Left lobe of liver (tissue), 2 donors: ENCODE measurements around the gene MAP4K5. TPM values are rescaled to one million over a fixed set of nuclear protein-coding genes. Genes with fewer than 3 reads are reported as not detected.
"Not testable (repeated sequence)": the region's sequence is repeated elsewhere in the genome, so short reads cannot be mapped to it uniquely, and the experiment has no call there.

Experiments
- ATAC-seq: fragments of 200-7000 bp; cut with Tn5 transposase; one replicate; pipeline ENCODE4 v1.9.1; 2020; ENCODE audit warnings: mild to moderate bottlenecking, moderate library complexity
- DNase-seq: peaks from one replicate; pipeline ENCODE4 v3.0.0-alpha.2; 2020; ENCODE audit warnings: low spot score
- total RNA-seq: library from RNA; stranded (reverse); gene quantifications from one replicate; pipeline ENCODE4 v1.2.1, GENCODE V29; 2021
- donor health status: DM: no; HTN: no; CAD: no; lungs with moderate emphysema.
- donor health status: DM: no; HTN: yes; CAD: no.

Gene MAP4K5
- 10.0 TPM for total RNA-seq

- ATAC-seq (peak; percentile 99), DNase-seq (peak; percentile 92)
These were observed at the start of gene MAP4K5 for GRCh38 chr14:50532502-50533240. Gene MAP4K5, minus strand, starts transcription at chr14:50532569. Its CDS starts 520 bp downstream, at chr14:50532049.

GRCh38 chr14:50578433-50578832 is 46.1 kb upstream of the MAP4K5 start:
- ATAC-seq (no peak), DNase-seq (no peak)

- no peak for ATAC-seq
- DNase-seq = no peak
These were observed 45.6 kb upstream of the MAP4K5 start for GRCh38 chr14:50577982-50578381.

GRCh38 chr14:50575769-50576168 is 43.4 kb upstream of the MAP4K5 start:
- DNase-seq (no peak), ATAC-seq (no peak)

- no peak for ATAC-seq
- no peak for DNase-seq
These were observed 41.5 kb upstream of the MAP4K5 start for GRCh38 chr14:50573862-50574261.

- ATAC-seq (no peak), DNase-seq (no peak)
These were observed 37.4 kb upstream of the MAP4K5 start for GRCh38 chr14:50569714-50570274.

- DNase-seq (no peak), ATAC-seq (no peak)
These were observed 30.5 kb upstream of the MAP4K5 start for GRCh38 chr14:50562841-50563240.

- DNase-seq = no peak
- ATAC-seq = peak; percentile 63
These were observed 28.5 kb upstream of the MAP4K5 start for GRCh38 chr14:50560931-50561285.

- ATAC-seq (peak; percentile 81), DNase-seq (no peak)
These were observed 27.9 kb upstream of the MAP4K5 start, which contains the start of gene ATL1 for GRCh38 chr14:50559990-50560930. Gene ATL1, plus strand, starts transcription at chr14:50560145. Its CDS starts 121 bp downstream, at chr14:50560266.

- ATAC-seq, DNase-seq: not testable (repeated sequence)
These were observed 20.4 kb upstream of the MAP4K5 start for GRCh38 chr14:50552796-50553195.

- no peak for ATAC-seq
- no peak for DNase-seq
These were observed 19.5 kb upstream of the MAP4K5 start for GRCh38 chr14:50551877-50552276.

GRCh38 chr14:50550294-50550693 is 17.9 kb upstream of the MAP4K5 start:
- DNase-seq = no peak
- ATAC-seq = no peak

- ATAC-seq = no peak
- no peak for DNase-seq
These were observed 13.2 kb upstream of the MAP4K5 start for GRCh38 chr14:50545618-50546017.

- ATAC-seq = no peak
- no peak for DNase-seq
These were observed 12.5 kb upstream of the MAP4K5 start for GRCh38 chr14:50544911-50545310.

- DNase-seq (no peak), ATAC-seq (peak; percentile 94)
These were observed 10.6 kb upstream of the MAP4K5 start for GRCh38 chr14:50542941-50543418.

- no peak for ATAC-seq
- DNase-seq = no peak
These were observed 8.8 kb upstream of the MAP4K5 start for GRCh38 chr14:50541159-50541567.

- no peak for DNase-seq
- no peak for ATAC-seq
These were observed 6.7 kb upstream of the MAP4K5 start for GRCh38 chr14:50539051-50539450.

- ATAC-seq, DNase-seq: not testable (repeated sequence)
These were observed 5.7 kb upstream of the MAP4K5 start for GRCh38 chr14:50538034-50538433.

- DNase-seq (no peak), ATAC-seq (no peak)
These were observed 2.6 kb upstream of the MAP4K5 start for GRCh38 chr14:50534997-50535396.

GRCh38 chr14:50534416-50534815 is 2.0 kb upstream of the MAP4K5 start:
- no peak for DNase-seq
- no peak for ATAC-seq

- ATAC-seq (no peak), DNase-seq (no peak)
These were observed 1.4 kb upstream of the MAP4K5 start for GRCh38 chr14:50533806-50534205.
